Liver (tissue), 9 donors: Measurements from ENCODE around the gene LDLRAD4. TPM values are rescaled to one million over a fixed set of nuclear protein-coding genes. Genes with fewer than 3 reads are reported as not detected.

Experiments
- DNase-seq: peaks from one replicate; pipeline ENCODE4 v3.0.0-alpha.2; 2017; ENCODE audit warnings: low spot score
- H3K27ac ChIP-seq, 2 donors: one replicate each; pipeline ENCODE4 v1.7.0; 2013; ENCODE audit warnings: inconsistent platforms in 2 of 2, low read length in 2 of 2, control low read depth in 1 of 2, low read depth in 1 of 2, mild to moderate bottlenecking in 1 of 2
- H3K27me3 ChIP-seq, 4 donors: one replicate each; pipeline versions ENCODE4 v1.6.1 to v1.7.0; 2013; ENCODE audit warnings: low read length in 3 of 4, inconsistent platforms in 1 of 4, mild to moderate bottlenecking in 1 of 4, moderate library complexity in 1 of 4; ENCODE audit not compliant: control insufficient read depth in 4 of 4, insufficient read depth in 4 of 4
- H3K36me3 ChIP-seq, 4 donors: one replicate each; pipeline versions ENCODE4 v1.6.1 to v1.7.0; 2013; ENCODE audit warnings: low read length in 3 of 4, mild to moderate bottlenecking in 3 of 4, low read depth in 1 of 4, moderate library complexity in 1 of 4; ENCODE audit not compliant: control insufficient read depth in 4 of 4, insufficient read depth in 3 of 4
- H3K4me1 ChIP-seq, 4 donors: one replicate each; pipeline versions ENCODE4 v1.6.1 to v1.7.0; 2013; ENCODE audit warnings: low read length in 3 of 4, mild to moderate bottlenecking in 3 of 4, moderate library complexity in 1 of 4; ENCODE audit not compliant: control insufficient read depth in 4 of 4, insufficient read depth in 4 of 4
- H3K4me3 ChIP-seq, 3 donors: one replicate each; pipeline versions ENCODE4 v1.6.1 to v1.7.0; 2013; ENCODE audit warnings: low read length in 3 of 3, control low read depth in 1 of 3, low read depth in 1 of 3, mild to moderate bottlenecking in 1 of 3
- H3K9ac ChIP-seq, 2 donors: one replicate each; pipeline ENCODE4 v1.7.0; 2013; ENCODE audit warnings: low read length in 2 of 2, mild to moderate bottlenecking in 2 of 2, moderate library complexity in 2 of 2, control low read depth in 1 of 2, low read depth in 1 of 2
- H3K9me3 ChIP-seq, 4 donors: one replicate each; pipeline versions ENCODE4 v1.6.1 to v1.7.0; 2013; ENCODE audit warnings: low read length in 3 of 4; ENCODE audit not compliant: control insufficient read depth in 4 of 4
- CTCF ChIP-seq: fragments of 150-350 bp; IDR thresholded peaks from 2 replicates; pipeline ENCODE4 v1.5.1; 2017; ENCODE audit warnings: improper control_type of control experiment, low read depth, low read length; ENCODE audit not compliant: missing input control
- FOXA1 ChIP-seq: IDR thresholded peaks from 2 replicates; pipeline ENCODE4 v1.6.1; 2016; ENCODE audit warnings: antibody characterized with exemption
- HNF4A ChIP-seq, 2 donors: conservative IDR thresholded peaks; 2 replicates each; pipeline ENCODE4 v1.6.1; 2016; ENCODE audit warnings: antibody characterized with exemption in 2 of 2, mild to moderate bottlenecking in 2 of 2
- HNF4G ChIP-seq: IDR thresholded peaks from 2 replicates; pipeline ENCODE4 v1.6.1; 2016; ENCODE audit warnings: antibody characterized with exemption
- JUND ChIP-seq, 2 donors: IDR thresholded peaks; 2 replicates each; pipeline ENCODE4 v1.6.1; 2016; ENCODE audit warnings: antibody characterized with exemption in 2 of 2
- NR2F2 ChIP-seq: IDR thresholded peaks from 2 replicates; pipeline ENCODE4 v1.6.1; 2016; ENCODE audit warnings: antibody characterized with exemption
- RAD21 ChIP-seq, 2 donors: IDR thresholded peaks; 2 replicates each; pipeline ENCODE4 v1.6.1; 2016; ENCODE audit warnings: antibody characterized with exemption in 2 of 2, mild to moderate bottlenecking in 2 of 2
- REST ChIP-seq: IDR thresholded peaks from 2 replicates; pipeline ENCODE4 v1.6.1; 2016; ENCODE audit warnings: antibody characterized with exemption, mild to moderate bottlenecking
- SP1 ChIP-seq: IDR thresholded peaks from 2 replicates; pipeline ENCODE4 v1.6.1; 2018; ENCODE audit warnings: antibody characterized with exemption, mild to moderate bottlenecking
- TAF1 ChIP-seq: conservative IDR thresholded peaks from 2 replicates; pipeline ENCODE4 v1.6.1; 2016; ENCODE audit warnings: antibody characterized with exemption, mild to moderate bottlenecking
- YY1 ChIP-seq: IDR thresholded peaks from 2 replicates; pipeline ENCODE4 v1.6.1; 2016; ENCODE audit warnings: antibody characterized with exemption, mild to moderate bottlenecking
- ZBTB33 ChIP-seq: IDR thresholded peaks from 2 replicates; pipeline ENCODE4 v1.6.1; 2016; ENCODE audit warnings: antibody characterized with exemption
- WGBS: extraction: QIAGEN DNeasy Blood & Tissue Kit; methylation state at CpG from one replicate; pipeline ENCODE4 v1.1.7; 2013; 5-methylcytosine and 5-hydroxymethylcytosine counted together
- polyA plus RNA-seq, 2 donors: library from polyadenylated mRNA; stranded (reverse) in 1 of 2; unstranded in 1 of 2; fragments of 200-250 nt in 1 of 2; fragments of >200 nt in 1 of 2; fragmentation: Nextera tagmentation in 1 of 2; extraction: Ambion mirVana in 1 of 2; gene quantifications; one replicate each; pipeline versions ENCODE4 v1.2.1 to v1.2.3, GENCODE V29; 2013 to 2015
- total RNA-seq, 2 donors: library from RNA; depleted of rRNA; stranded (reverse); fragments of >200 nt; gene quantifications; one replicate each; pipeline ENCODE4 v1.2.3, GENCODE V29; 2014
- donor health status: healthy.
- donor health status: healthy.
- donor health status: healthy.
- donor health status: healthy.
- donor health status: healthy.

The LDLRAD4 gene
- total and polyA plus RNA-seq, 4 donors: 4.8 to 41.7 (median 12.7) TPM

GRCh38 chr18:13500869-13501542 lies 282.4 kb downstream of the LDLRAD4 start:
- no peak for DNase-seq
- peak overlapping the region; percentile 37 to 58 for H3K9ac ChIP-seq
- 47% methylated on average over 10 of the region's 10 CpGs for WGBS

More at GRCh38 chr18:13500869-13501542, 282.4 kb downstream of the LDLRAD4 start:
- Histone ChIP-seq H3K4me1 (peaks cover 2 to 27% (median 15%) of the 10 kb centered on the region in 4 donors), H3K27ac (peak overlapping the region; percentile 87 to 89), H3K36me3 (peaks cover 2 to 24% (median 14%) of the 10 kb centered on the region in 4 donors), H3K27me3 (no peaks in the 10 kb centered on the region), H3K9me3 (no peaks in the 10 kb centered on the region), H3K4me3 (peak overlapping the region in 1 of 3 donors; percentile 5)
- no peak for TF ChIP-seq REST
- peak; percentile 35 to 42 for TF ChIP-seq RAD21 (IDR thresholded peaks at IDR 0.05)
- TF ChIP-seq CTCF: no peak
- TF ChIP-seq HNF4G: no peak
- TF ChIP-seq TAF1: no peak
- peak in 1 of 2 donors; percentile 22 for TF ChIP-seq HNF4A (conservative IDR thresholded peaks at IDR 0.05)
- TF ChIP-seq YY1: no peak
- TF ChIP-seq ZBTB33: no peak
- no peak for TF ChIP-seq SP1
- TF ChIP-seq NR2F2: no peak
- TF ChIP-seq FOXA1: no peak
- TF ChIP-seq JUND (IDR thresholded peaks at IDR 0.05): peak; percentile 84 to 91
